Gastrocnemius medialis (tissue), 4 donors: ENCODE measurements around the gene BICD1. TPM values are rescaled to one million over a fixed set of nuclear protein-coding genes. Genes with fewer than 3 reads are reported as not detected.

Experiments
- ATAC-seq, 2 donors: fragments of 150-250 bp; one replicate each; pipeline ENCODE4 v1.9.1; 2016
- DNase-seq, 2 donors: peaks; one replicate each; pipeline ENCODE4 v3.0.0-alpha.2; 2019
- H3K27ac ChIP-seq, 4 donors: fragments of 200-600 bp; sonication (generic); 1 replicate in 1 of 4; 2 replicates in 3 of 4; pipeline ENCODE4 v1.5.1; 2016 to 2018; ENCODE audit warnings: mild to moderate bottlenecking in 2 of 4, moderate library complexity in 1 of 4
- H3K27me3 ChIP-seq, 3 donors: fragments of 200-600 bp; sonication (generic) in 2 of 3; 1 replicate in 1 of 3; 2 replicates in 2 of 3; pipeline versions ENCODE4 v1.5.1 to v1.6.0; 2016 to 2019; ENCODE audit warnings: mild to moderate bottlenecking in 1 of 3, moderate library complexity in 1 of 3
- H3K36me3 ChIP-seq, 2 donors: fragments of 200-600 bp; sonication (generic) in 1 of 2; one replicate each; pipeline ENCODE4 v1.5.1; 2017 to 2018
- H3K4me1 ChIP-seq, 2 donors: fragments of 200-600 bp; sonication (generic) in 1 of 2; one replicate each; pipeline ENCODE4 v1.5.1; 2016 to 2017; ENCODE audit warnings: mild to moderate bottlenecking in 2 of 2
- H3K4me3 ChIP-seq, 4 donors: fragments of 200-600 bp; sonication (generic) in 3 of 4; 1 replicate in 1 of 4; 2 replicates in 3 of 4; pipeline ENCODE4 v1.5.1; 2016 to 2019; ENCODE audit warnings: mild to moderate bottlenecking in 2 of 4
- H3K9me3 ChIP-seq, 3 donors: fragments of 200-600 bp; sonication (generic) in 2 of 3; 1 replicate in 1 of 3; 2 replicates in 2 of 3; pipeline ENCODE4 v1.5.1; 2016 to 2019
- CTCF ChIP-seq, 5 experiments: fragments of 450-650 bp in 3 of 5; fragments of 200-600 bp in 2 of 5; sonication (generic) in 2 of 5; IDR thresholded peaks in 4 of 5; conservative IDR thresholded peaks in 1 of 5; 1 replicate in 4 of 5; 2 replicates in 1 of 5; pipeline ENCODE4 v1.5.1; 2016 to 2019; ENCODE audit warnings: antibody characterized with exemption in 5 of 5, mild to moderate bottlenecking in 3 of 5, moderate library complexity in 3 of 5
- POLR2A ChIP-seq, 2 donors: fragments of 450-650 bp; IDR thresholded peaks; one replicate each; pipeline ENCODE4 v1.6.1; 2017; ENCODE audit warnings: antibody characterized with exemption in 2 of 2, mild to moderate bottlenecking in 2 of 2, moderate library complexity in 2 of 2
- in situ Hi-C, 4 donors: fragments of 200-750 bp; cut with MboI; loops; one replicate each; pipeline versions ENCODE4 v1.15.0 to v1.8.0; 2017; ENCODE audit warnings: low sequenced_read_pairs in 4 of 4
- intact Hi-C: fragments of 100-400 bp; cut with DNase I; formaldehyde crosslinking; loops from one replicate; pipeline ENCODE4 v1.15.1; 2023; ENCODE audit warnings: low total_unique reads
- total RNA-seq, 4 donors: library from RNA; depleted of rRNA; stranded (reverse); fragments of >200 nt; gene quantifications; one replicate each; pipeline versions ENCODE4 v1.1.0 to v1.2.3, GENCODE V29; 2016

Gene BICD1
- total RNA-seq, 4 donors from 2014 or later: 1.4 to 2.3 (median 2.0) TPM

GRCh38 chr12:32146074-32146873 lies 39.6 kb downstream of the BICD1 start:
- ATAC-seq: no peak
- no peaks in the 10 kb centered on the region for H3K4me1 ChIP-seq
- H3K27me3 ChIP-seq: no peaks in the 10 kb centered on the region
- no peak overlapping the region for H3K4me3 ChIP-seq
- intact Hi-C loops: no loop called here
- H3K27ac ChIP-seq: no peak overlapping the region
- DNase-seq: no peak
- no peaks in the 10 kb centered on the region for H3K36me3 ChIP-seq
- in situ Hi-C loops: no loop called here
- H3K9me3 ChIP-seq: no peaks in the 10 kb centered on the region
- TF ChIP-seq POLR2A (IDR thresholded peaks at IDR 0.05) (no peak), CTCF (IDR thresholded peaks at IDR 0.05 in 4 of 5, conservative IDR thresholded peaks at IDR 0.05 in 1 of 5) (no peak)

DNA sequence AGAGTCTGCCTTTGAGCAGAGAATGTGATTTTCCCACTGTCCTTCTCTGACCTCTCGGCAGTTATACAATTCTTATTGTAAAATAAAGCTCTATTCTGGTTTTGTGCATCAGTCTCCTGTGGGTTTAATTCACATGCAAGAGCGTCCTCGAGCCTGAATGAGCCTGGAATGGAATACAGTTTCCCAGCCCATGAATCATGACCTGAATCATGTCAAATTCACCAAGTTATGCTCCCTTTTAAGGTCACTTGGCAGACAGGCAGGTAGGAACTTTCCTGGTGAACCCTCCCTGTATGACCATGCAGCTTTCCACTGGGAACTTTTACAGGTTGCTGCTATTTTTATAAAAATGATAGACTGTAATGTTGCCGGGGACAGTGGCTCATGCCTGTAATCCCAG lies 41.7 kb downstream of the BICD1 start:
- DNase-seq (no peak), ATAC-seq (no peak)
- Histone ChIP-seq H3K27me3 (no peaks in the 10 kb centered on the region), H3K4me3 (no peak overlapping the region), H3K27ac (no peak overlapping the region), H3K4me1 (no peaks in the 10 kb centered on the region), H3K36me3 (no peaks in the 10 kb centered on the region), H3K9me3 (no peaks in the 10 kb centered on the region)
- in situ Hi-C loops (no loop called here), intact Hi-C loops (no loop called here)
- no peak for TF ChIP-seq CTCF (IDR thresholded peaks at IDR 0.05 in 4 of 5, conservative IDR thresholded peaks at IDR 0.05 in 1 of 5)
- TF ChIP-seq POLR2A (IDR thresholded peaks at IDR 0.05): no peak

- no peak for ATAC-seq
- intact Hi-C loops (no loop called here), in situ Hi-C loops (no loop called here)
- Histone ChIP-seq H3K36me3 (no peaks in the 10 kb centered on the region), H3K27ac (no peak overlapping the region), H3K4me3 (no peak overlapping the region), H3K4me1 (no peaks in the 10 kb centered on the region), H3K9me3 (no peaks in the 10 kb centered on the region), H3K27me3 (no peaks in the 10 kb centered on the region)
- TF ChIP-seq CTCF (IDR thresholded peaks at IDR 0.05 in 4 of 5, conservative IDR thresholded peaks at IDR 0.05 in 1 of 5) (no peak), POLR2A (IDR thresholded peaks at IDR 0.05) (no peak)
- no peak for DNase-seq
These were observed 42.8 kb downstream of the BICD1 start for GRCh38 chr12:32149489-32149888.

- no peaks in the 10 kb centered on the region for H3K9me3 ChIP-seq
- H3K27ac ChIP-seq: no peak overlapping the region
- TF ChIP-seq POLR2A (IDR thresholded peaks at IDR 0.05) (no peak), CTCF (IDR thresholded peaks at IDR 0.05 in 4 of 5, conservative IDR thresholded peaks at IDR 0.05 in 1 of 5) (no peak)
- H3K4me3 ChIP-seq: no peak overlapping the region
- H3K27me3 ChIP-seq: no peaks in the 10 kb centered on the region
- H3K4me1 ChIP-seq: peaks cover 0 to under 1% of the 10 kb centered on the region in 2 donors
- intact Hi-C loops: no loop called here
- DNase-seq: no peak
- no peak for ATAC-seq
- H3K36me3 ChIP-seq: no peaks in the 10 kb centered on the region
- in situ Hi-C loops: no loop called here
These were observed 44.4 kb downstream of the BICD1 start for GRCh38 chr12:32151086-32151485.
